CD4-positive, alpha-beta memory T cell (primary cell): ENCODE data around the gene MTFR1L. TPM values are rescaled to one million over a fixed set of nuclear protein-coding genes. Genes with fewer than 3 reads are reported as not detected.

Experiments
- CTCF ChIA-PET: fragments of 350-600 bp; sonication (Branson Sonifier 250); formaldehyde crosslinking; loops from one replicate; lab custom pipeline; 2021; ENCODE audit warnings: inconsistent platforms; ENCODE audit not compliant: partially characterized antibody; lab: Charles Lee
- POLR2A ChIA-PET: fragments of 350-600 bp; sonication (Branson Sonifier 250); formaldehyde crosslinking; loops from one replicate; lab custom pipeline; 2021; ENCODE audit not compliant: partially characterized antibody; lab: Charles Lee
- DNase-seq, 5 donors: peaks; one replicate each; pipeline versions ENCODE4 v3.0.0 to v3.0.0-alpha.2; 2020 to 2022; ENCODE audit warnings: mixed read lengths in 1 of 5
- H3K27ac ChIP-seq: one replicate; pipeline ENCODE4 v1.7.0; 2013; ENCODE audit warnings: low read depth, low read length
- H3K27me3 ChIP-seq: 2 replicates; pipeline ENCODE4 v1.7.0; 2013; ENCODE audit warnings: mild to moderate bottlenecking, low read length, moderate library complexity; ENCODE audit not compliant: insufficient read depth
- H3K36me3 ChIP-seq: 2 replicates; pipeline ENCODE4 v1.7.0; 2013; ENCODE audit warnings: mild to moderate bottlenecking, low read length, moderate library complexity; ENCODE audit not compliant: insufficient read depth
- H3K4me1 ChIP-seq: 2 replicates; pipeline ENCODE4 v1.7.0; 2013; ENCODE audit warnings: mild to moderate bottlenecking, low read length, moderate library complexity; ENCODE audit not compliant: insufficient read depth
- H3K4me3 ChIP-seq, 2 donors: one replicate each; pipeline ENCODE4 v1.7.0; 2013; ENCODE audit warnings: low read length in 2 of 2, mild to moderate bottlenecking in 1 of 2
- H3K9me3 ChIP-seq, 2 donors: one replicate each; pipeline ENCODE4 v1.7.0; 2013; ENCODE audit warnings: low read length in 2 of 2, control low read depth in 1 of 2; ENCODE audit not compliant: control insufficient read depth in 1 of 2
- H3K27ac Mint-ChIP-seq, 7 donors: one replicate each; pipeline ENCODE4 v1.8.0; 2020 to 2021; ENCODE audit warnings: mixed read lengths in 7 of 7, mild to moderate bottlenecking in 6 of 7, inconsistent platforms in 3 of 7, moderate library complexity in 3 of 7
- H3K27me3 Mint-ChIP-seq, 2 donors: one replicate each; pipeline ENCODE4 v1.8.0; 2020 to 2021; ENCODE audit warnings: mixed read lengths in 2 of 2
- H3K36me3 Mint-ChIP-seq, 2 donors: one replicate each; pipeline ENCODE4 v1.8.0; 2020 to 2021; ENCODE audit warnings: mixed read lengths in 2 of 2, inconsistent platforms in 1 of 2, mild to moderate bottlenecking in 1 of 2
- H3K4me1 Mint-ChIP-seq, 4 donors: one replicate each; pipeline ENCODE4 v1.8.0; 2020 to 2021; ENCODE audit warnings: mixed read lengths in 4 of 4, mild to moderate bottlenecking in 1 of 4
- H3K4me3 Mint-ChIP-seq, 8 donors: one replicate each; pipeline ENCODE4 v1.8.0; 2020 to 2021; ENCODE audit warnings: mixed read lengths in 8 of 8, mild to moderate bottlenecking in 7 of 8, moderate library complexity in 6 of 8, inconsistent platforms in 3 of 8
- H3K9me3 Mint-ChIP-seq, 8 donors: one replicate each; pipeline ENCODE4 v1.8.0; 2020 to 2021; ENCODE audit warnings: mixed read lengths in 8 of 8, mild to moderate bottlenecking in 5 of 8, inconsistent platforms in 3 of 8, moderate library complexity in 1 of 8
- intact Hi-C: fragments of 100-400 bp; cut with micrococcal nuclease; formaldehyde crosslinking; loops from one replicate; pipeline ENCODE4 v1.15.1; 2023
- polyA plus RNA-seq, 2 donors: library from polyadenylated mRNA; unstranded; fragments of 300-500 nt; fragmentation: Illumina TruSeq; gene quantifications; one replicate each; pipeline ENCODE4 v1.2.3, GENCODE V29; 2021
- total RNA-seq, 2 experiments: library from RNA; stranded (reverse); gene quantifications; one replicate each; pipeline ENCODE4 v1.2.3, GENCODE V29; 2021

The MTFR1L gene
- total and polyA plus RNA-seq, 4 experiments from 2014 or later: 27.5 to 58.4 (median 55.3) TPM

DNA sequence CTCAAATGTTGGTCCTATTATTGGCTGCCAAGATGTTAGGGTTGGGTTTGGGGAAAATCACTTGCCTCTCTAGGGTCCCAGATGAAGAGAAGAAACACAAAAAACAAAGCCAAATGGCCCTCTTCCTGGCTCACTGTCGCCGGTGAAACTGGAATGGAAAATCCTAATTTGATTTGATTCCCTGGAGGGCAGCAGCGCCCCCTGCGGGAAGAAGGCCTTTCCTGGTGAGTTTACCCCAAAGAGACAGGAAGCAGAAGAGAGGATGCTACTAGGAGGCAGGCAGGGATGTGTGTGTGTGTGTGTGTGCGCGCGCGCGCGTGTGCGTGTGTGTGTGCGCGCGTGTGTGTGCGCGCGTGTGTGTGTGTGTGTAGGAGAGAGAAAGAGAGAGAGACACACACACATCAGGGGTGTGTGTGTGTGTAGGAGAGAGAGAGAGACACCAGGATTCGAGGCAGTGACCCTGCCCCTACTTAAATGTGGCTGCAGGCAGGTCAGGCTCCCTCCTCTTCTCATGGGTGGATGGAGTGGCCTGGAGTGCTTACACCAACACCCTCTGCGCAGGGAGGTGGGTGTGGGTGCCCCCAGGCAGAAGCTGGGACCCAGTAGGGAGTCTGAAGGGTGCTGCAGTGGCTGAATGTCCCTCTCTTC lies 22.8 kb upstream of the MTFR1L start:
- Mint-ChIP-seq H3K27me3 (peaks cover 0 to 2% of the 10 kb centered on the region in 2 donors), H3K4me3 (peak overlapping the region; percentile 58 to 88 (median 80)), H3K9me3 (peaks cover 0 to 2% (median 0%) of the 10 kb centered on the region in 8 donors), H3K36me3 (peaks cover 0 to 3% of the 10 kb centered on the region in 2 donors), H3K4me1 (peaks cover 32 to 66% (median 49%) of the 10 kb centered on the region in 4 donors), H3K27ac (peak overlapping the region; percentile 86 to 98 (median 95))
- ChIA-PET CTCF (interaction anchor here (0.8 to 13.3 kb wide), 13 partner anchors 11 to 293 kb away, joined by 3 to 218 read pairs (median 6); no protein-coding TSS in a partner anchor), POLR2A (interaction anchor here (1.0 to 5.3 kb wide), 6 partner anchors 21 to 247 kb away, joined by 3 to 46 read pairs (median 22); partner anchors contain the start of gene MAN1C1)
- Histone ChIP-seq H3K27ac (peak overlapping the region; percentile 45), H3K4me3 (peak overlapping the region in 1 of 2 donors; percentile 44), H3K9me3 (no peaks in the 10 kb centered on the region), H3K27me3 (no peaks in the 10 kb centered on the region), H3K4me1 (peaks cover 54% of the 10 kb centered on the region), H3K36me3 (no peaks in the 10 kb centered on the region)
- intact Hi-C loops: loop anchor here (1.0 to 10.0 kb wide), 7 partner anchors 22 to 552 kb away; partner anchors contain the start of gene RSRP1
- DNase-seq: peak; percentile 78 to 87 (median 81)

- peaks cover 40 to 76% (median 59%) of the 10 kb centered on the region in 4 donors for H3K4me1 Mint-ChIP-seq
- H3K9me3 ChIP-seq: no peaks in the 10 kb centered on the region
- peak overlapping the region; percentile 57 to 95 (median 77) for H3K27ac Mint-ChIP-seq
- peaks cover 64% of the 10 kb centered on the region for H3K4me1 ChIP-seq
- H3K9me3 Mint-ChIP-seq: peaks cover 0 to 3% (median 0%) of the 10 kb centered on the region in 8 donors
- no peak for DNase-seq
- no peak overlapping the region for H3K4me3 ChIP-seq
- H3K27ac ChIP-seq: no peak overlapping the region
- POLR2A ChIA-PET: interaction anchor here (1.0 to 5.3 kb wide), 5 partner anchors 12 to 188 kb away, joined by 3 to 37 read pairs (median 5); no protein-coding TSS in a partner anchor
- CTCF ChIA-PET: interaction anchor here (0.8 to 13.3 kb wide), 16 partner anchors 10 to 278 kb away, joined by 3 to 218 read pairs (median 4); partner anchors contain the start of gene MTFR1L
- H3K27me3 ChIP-seq: no peaks in the 10 kb centered on the region
- H3K36me3 Mint-ChIP-seq: peaks cover 0 to 3% of the 10 kb centered on the region in 2 donors
- intact Hi-C loops: loop anchor here (1.0 to 10.0 kb wide), 5 partner anchors 121 to 553 kb away; partner anchors contain the start of gene RSRP1
- no peaks in the 10 kb centered on the region for H3K36me3 ChIP-seq
- peak overlapping the region in 5 of 8 donors; percentile 34 to 79 (median 40) for H3K4me3 Mint-ChIP-seq
- H3K27me3 Mint-ChIP-seq: peaks cover 0 to 2% of the 10 kb centered on the region in 2 donors
Observed at GRCh38 chr1:25797939-25798338, 21.8 kb upstream of the MTFR1L start.

DNA sequence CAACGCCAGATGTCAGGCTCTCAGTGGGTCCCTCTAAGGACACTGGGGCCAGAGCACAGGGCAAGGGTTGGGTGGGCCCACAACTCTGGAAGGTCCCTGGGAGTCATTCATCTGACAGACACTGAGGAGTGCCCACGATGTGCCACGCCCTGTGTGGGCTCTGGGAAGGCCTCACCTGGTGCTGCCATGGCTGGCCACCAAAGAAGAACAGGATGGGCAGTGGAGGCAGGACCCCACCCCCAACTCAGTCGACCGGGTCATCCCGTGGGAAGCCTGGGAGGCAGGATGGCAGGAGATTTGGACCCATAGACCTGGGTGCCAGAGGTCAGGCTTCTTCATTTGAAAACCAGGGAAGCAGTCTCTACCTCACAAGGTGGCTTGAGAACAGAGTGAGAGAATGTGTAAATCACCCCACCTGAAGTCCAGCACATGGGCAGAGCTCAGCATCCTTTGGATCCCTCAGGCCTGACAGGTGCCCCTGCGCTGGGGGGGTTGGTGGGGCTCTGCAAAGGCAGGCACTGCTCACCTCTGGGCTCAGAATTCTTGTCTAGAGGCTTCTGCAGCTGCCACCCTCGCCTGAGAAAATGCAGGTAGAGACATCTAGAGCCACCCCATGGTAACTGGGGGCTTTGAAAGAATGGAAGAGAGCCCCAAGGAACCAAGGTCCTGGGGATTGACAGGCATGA lies 20.9 kb upstream of the MTFR1L start:
- Mint-ChIP-seq H3K9me3 (peaks cover 0 to 3% (median 0%) of the 10 kb centered on the region in 8 donors), H3K27me3 (peaks cover 0 to 2% of the 10 kb centered on the region in 2 donors), H3K36me3 (peaks cover 0 to 3% of the 10 kb centered on the region in 2 donors), H3K4me3 (peak overlapping the region; percentile 60 to 82 (median 74)), H3K4me1 (peaks cover 40 to 77% (median 61%) of the 10 kb centered on the region in 4 donors), H3K27ac (peak overlapping the region; percentile 48 to 95 (median 86))
- intact Hi-C loops: loop anchor here (5.0 to 10.0 kb wide), 3 partner anchors 122 to 554 kb away; partner anchors contain the start of gene RSRP1
- DNase-seq: no peak
- Histone ChIP-seq H3K27me3 (no peaks in the 10 kb centered on the region), H3K9me3 (no peaks in the 10 kb centered on the region), H3K27ac (no peak overlapping the region), H3K4me3 (no peak overlapping the region), H3K4me1 (peaks cover 72% of the 10 kb centered on the region), H3K36me3 (no peaks in the 10 kb centered on the region)
- ChIA-PET POLR2A (interaction anchor here (0.9 to 5.3 kb wide), 8 partner anchors 11 to 295 kb away, joined by 3 to 37 read pairs (median 5); no protein-coding TSS in a partner anchor), CTCF (interaction anchor here (0.8 to 13.3 kb wide), 12 partner anchors 12 to 279 kb away, joined by 3 to 218 read pairs (median 4); no protein-coding TSS in a partner anchor)

DNA sequence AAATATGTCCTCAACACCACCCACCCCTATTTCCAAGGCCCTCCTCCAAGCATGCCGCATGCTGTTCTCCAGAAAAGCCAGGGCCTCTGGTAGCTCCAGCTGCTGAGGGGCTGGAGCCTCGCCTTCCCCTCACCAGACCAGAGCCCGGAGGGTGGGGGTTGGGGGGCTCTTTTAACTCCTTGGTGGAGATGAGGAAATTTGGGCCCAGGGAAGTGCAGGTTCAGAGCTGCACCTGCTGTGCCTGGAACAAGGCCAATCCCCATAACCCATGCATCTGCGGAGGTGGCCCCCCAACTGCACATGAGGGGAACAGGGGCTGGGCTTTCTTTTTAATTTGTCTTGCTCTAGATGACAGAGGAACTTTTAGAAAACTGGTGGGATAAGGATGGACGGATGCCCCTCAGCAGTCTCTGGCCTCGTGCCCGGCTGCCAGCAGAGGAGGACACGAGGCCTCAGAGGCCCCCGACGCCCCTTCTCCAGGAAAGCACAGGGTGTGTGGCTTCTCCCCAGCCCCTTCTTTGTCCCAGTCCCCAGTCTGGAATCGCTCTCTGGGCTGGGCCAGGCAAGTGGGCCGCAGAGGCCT lies 20.3 kb upstream of the MTFR1L start:
- intact Hi-C loops: loop anchor here (5.0 to 10.0 kb wide), 3 partner anchors 122 to 555 kb away; partner anchors contain the start of gene RSRP1
- Mint-ChIP-seq H3K9me3 (peaks cover 0 to 3% (median 0%) of the 10 kb centered on the region in 8 donors), H3K27ac (peak overlapping the region; percentile 61 to 88 (median 75)), H3K4me1 (peaks cover 44 to 82% (median 66%) of the 10 kb centered on the region in 4 donors), H3K4me3 (peak overlapping the region; percentile 71 to 82 (median 74)), H3K27me3 (peaks cover 0 to 2% of the 10 kb centered on the region in 2 donors), H3K36me3 (peaks cover 0 to 3% of the 10 kb centered on the region in 2 donors)
- no peak for DNase-seq
- peaks cover 72% of the 10 kb centered on the region for H3K4me1 ChIP-seq
- H3K27ac ChIP-seq: no peak overlapping the region
- H3K9me3 ChIP-seq: no peaks in the 10 kb centered on the region
- H3K36me3 ChIP-seq: no peaks in the 10 kb centered on the region
- no peaks in the 10 kb centered on the region for H3K27me3 ChIP-seq
- ChIA-PET POLR2A (interaction anchor here (0.7 to 5.3 kb wide), 9 partner anchors 11 to 296 kb away, joined by 3 to 37 read pairs (median 4); partner anchors contain the start of genes LDLRAP1 and MTFR1L), CTCF (interaction anchor here (1.6 to 13.3 kb wide), 4 partner anchors 11 to 188 kb away, joined by 3 to 218 read pairs (median 37); no protein-coding TSS in a partner anchor)
- no peak overlapping the region for H3K4me3 ChIP-seq

GRCh38 chr1:25799935-25800702 lies 19.6 kb upstream of the MTFR1L start, which contains the start of gene SELENON:
Gene SELENON, plus strand, starts transcription at chr1:25800193. Its CDS starts 38 bp downstream, at chr1:25800231.
- peaks cover 0 to 3% (median 0%) of the 10 kb centered on the region in 8 donors for H3K9me3 Mint-ChIP-seq
- intact Hi-C loops: loop anchor here (5.0 to 10.0 kb wide), 3 partner anchors 123 to 555 kb away; partner anchors contain the start of gene RSRP1
- H3K4me3 Mint-ChIP-seq: peak within 1 kb of the TSS; percentile 79 to 88 (median 82)
- Histone ChIP-seq H3K4me1 (peaks cover 78% of the 10 kb centered on the region), H3K9me3 (no peaks in the 10 kb centered on the region), H3K36me3 (no peaks in the 10 kb centered on the region), H3K27me3 (no peaks in the 10 kb centered on the region), H3K4me3 (peak within 1 kb of the TSS in 1 of 2 donors; percentile 21), H3K27ac (no peak within 1 kb of the TSS)
- DNase-seq: peak in 3 of 5 donors; percentile 23 to 35 (median 26)
- peaks cover 0 to 2% of the 10 kb centered on the region in 2 donors for H3K27me3 Mint-ChIP-seq
- peaks cover 44 to 84% (median 68%) of the 10 kb centered on the region in 4 donors for H3K4me1 Mint-ChIP-seq
- ChIA-PET POLR2A (interaction anchor here (0.5 to 5.3 kb wide), 15 partner anchors 10 to 296 kb away, joined by 3 to 37 read pairs (median 5); partner anchors contain the start of genes LDLRAP1, MAN1C1 and MTFR1L), CTCF (interaction anchor here (1.3 to 13.3 kb wide), 6 partner anchors 9 to 189 kb away, joined by 4 to 218 read pairs (median 19); no protein-coding TSS in a partner anchor)
- H3K36me3 Mint-ChIP-seq: peaks cover 3 to 4% of the 10 kb centered on the region in 2 donors
- H3K27ac Mint-ChIP-seq: peak within 1 kb of the TSS; percentile 61 to 91 (median 75)
